Natural killer cell (primary cell): ENCODE data around the gene PLXNA4. TPM values are rescaled to one million over a fixed set of nuclear protein-coding genes. Genes with fewer than 3 reads are reported as not detected.

Experiments used
- ATAC-seq, 3 donors: fragments of 150-1000 bp in 2 of 3; fragments of 200-7000 bp in 1 of 3; cut with Tn5 transposase; 1 replicate in 1 of 3; 2 replicates in 2 of 3; pipeline ENCODE4 v1.10.0; 2021; ENCODE audit warnings: mild to moderate bottlenecking in 2 of 3, moderate library complexity in 2 of 3
- DNase-seq, 2 donors: peaks; one replicate each; pipeline versions ENCODE4 v3.0.0 to v3.0.0-alpha.2; 2013 to 2021; ENCODE audit warnings: mixed read lengths in 1 of 2
- H3K27ac ChIP-seq: one replicate; pipeline ENCODE4 v1.5.1; 2013; ENCODE audit warnings: mild to moderate bottlenecking, low read length
- H3K27me3 ChIP-seq: one replicate; pipeline ENCODE4 v1.6.1; 2013; ENCODE audit warnings: low read length; ENCODE audit not compliant: control insufficient read depth, insufficient read depth
- H3K36me3 ChIP-seq: one replicate; pipeline ENCODE4 v1.6.1; 2013; ENCODE audit warnings: low read length; ENCODE audit not compliant: control insufficient read depth, insufficient read depth
- H3K4me1 ChIP-seq: one replicate; pipeline ENCODE4 v1.6.1; 2013; ENCODE audit warnings: low read length; ENCODE audit not compliant: control insufficient read depth, insufficient read depth
- H3K4me3 ChIP-seq: one replicate; pipeline ENCODE4 v1.5.1; 2013; ENCODE audit warnings: low read length
- H3K9me3 ChIP-seq: one replicate; pipeline ENCODE4 v1.6.1; 2013; ENCODE audit warnings: low read length; ENCODE audit not compliant: control insufficient read depth, insufficient read depth
- H3K27ac Mint-ChIP-seq, 2 donors: one replicate each; pipeline ENCODE4 v1.8.0; 2022; ENCODE audit warnings: mild to moderate bottlenecking in 2 of 2, mixed read lengths in 2 of 2, moderate library complexity in 1 of 2
- H3K27me3 Mint-ChIP-seq, 2 donors: one replicate each; pipeline ENCODE4 v1.8.0; 2022; ENCODE audit warnings: low read depth in 2 of 2, mixed read lengths in 2 of 2
- H3K36me3 Mint-ChIP-seq: one replicate; pipeline ENCODE4 v1.8.0; 2022; ENCODE audit warnings: mixed read lengths
- H3K4me1 Mint-ChIP-seq, 2 donors: one replicate each; pipeline ENCODE4 v1.8.0; 2022; ENCODE audit warnings: mixed read lengths in 2 of 2
- H3K4me3 Mint-ChIP-seq: one replicate; pipeline ENCODE4 v1.8.0; 2022; ENCODE audit warnings: mild to moderate bottlenecking, moderate library complexity, mixed read lengths
- H3K9me3 Mint-ChIP-seq, 2 donors: one replicate each; pipeline ENCODE4 v1.8.0; 2022; ENCODE audit warnings: mixed read lengths in 2 of 2
- CTCF ChIP-seq: fragments of 200-600 bp; IDR thresholded peaks from one replicate; pipeline ENCODE4 v1.8.0; 2022; ENCODE audit warnings: antibody characterized with exemption
- WGBS: methylation state at CpG from one replicate; pipeline ENCODE4 v1.1.7; 2013; ENCODE audit warnings: missing lambda C conversion rate; ENCODE audit not compliant: insufficient coverage; 5-methylcytosine and 5-hydroxymethylcytosine counted together
- intact Hi-C: fragments of 100-400 bp; cut with micrococcal nuclease; formaldehyde crosslinking; loops from one replicate; pipeline ENCODE4 v1.14.2; 2022
- total RNA-seq, 4 donors: library from RNA; stranded (reverse); fragments of 120-200 nt in 1 of 4; gene quantifications; one replicate each; pipeline versions ENCODE4 v1.2.3 to v1.2.4, GENCODE V29; 2013 to 2022

PLXNA4 gene
- total RNA-seq, 3 donors from 2014 or later (not counting 1 experiment from before 2014, with no cell fraction given), result 5.1 to 15.3 (median 10.9) TPM

GRCh38 chr7:132351954-132352499 is 224.2 kb downstream of the PLXNA4 start:
- Histone ChIP-seq H3K4me3 (no peak overlapping the region), H3K4me1 (no peaks in the 10 kb centered on the region), H3K27me3 (peaks cover 5% of the 10 kb centered on the region), H3K9me3 (no peaks in the 10 kb centered on the region), H3K36me3 (no peaks in the 10 kb centered on the region), H3K27ac (no peak overlapping the region)
- Mint-ChIP-seq H3K27ac (no peak overlapping the region), H3K36me3 (no peaks in the 10 kb centered on the region), H3K27me3 (peaks cover 28 to 65% of the 10 kb centered on the region in 2 donors), H3K9me3 (no peaks in the 10 kb centered on the region), H3K4me3 (no peak overlapping the region), H3K4me1 (no peaks in the 10 kb centered on the region)
- TF ChIP-seq CTCF, result no peak
- WGBS, result 76% methylated on average over 11 of the region's 12 CpGs
- ATAC-seq, result no peak
- DNase-seq, result no peak
- intact Hi-C loops, result no loop called here

GRCh38 chr7:132350741-132351140 is 225.5 kb downstream of the PLXNA4 start:
- no peak for TF ChIP-seq CTCF
- H3K4me3 Mint-ChIP-seq, result no peak overlapping the region
- H3K27me3 Mint-ChIP-seq, result peaks cover 24 to 65% of the 10 kb centered on the region in 2 donors
- intact Hi-C loops, result no loop called here
- Histone ChIP-seq H3K36me3 (no peaks in the 10 kb centered on the region), H3K27me3 (peaks cover 5% of the 10 kb centered on the region), H3K4me3 (no peak overlapping the region), H3K4me1 (no peaks in the 10 kb centered on the region), H3K9me3 (no peaks in the 10 kb centered on the region), H3K27ac (no peak overlapping the region)
- H3K9me3 Mint-ChIP-seq, result no peaks in the 10 kb centered on the region
- no peaks in the 10 kb centered on the region for H3K36me3 Mint-ChIP-seq
- H3K27ac Mint-ChIP-seq, result no peak overlapping the region
- DNase-seq (no peak), ATAC-seq (no peak)
- no peaks in the 10 kb centered on the region for H3K4me1 Mint-ChIP-seq

GRCh38 chr7:132349075-132349474 is 227.2 kb downstream of the PLXNA4 start:
- intact Hi-C loops, result no loop called here
- Mint-ChIP-seq H3K36me3 (no peaks in the 10 kb centered on the region), H3K4me1 (no peaks in the 10 kb centered on the region), H3K27me3 (peaks cover 20 to 54% of the 10 kb centered on the region in 2 donors), H3K9me3 (no peaks in the 10 kb centered on the region), H3K4me3 (no peak overlapping the region), H3K27ac (no peak overlapping the region)
- Histone ChIP-seq H3K27ac (no peak overlapping the region), H3K9me3 (no peaks in the 10 kb centered on the region), H3K27me3 (peaks cover 3% of the 10 kb centered on the region), H3K36me3 (no peaks in the 10 kb centered on the region), H3K4me3 (no peak overlapping the region), H3K4me1 (no peaks in the 10 kb centered on the region)
- no peak for DNase-seq
- TF ChIP-seq CTCF, result no peak
- no peak for ATAC-seq
- WGBS, result 56% methylated on average over 1 of the region's 3 CpGs

- H3K9me3 Mint-ChIP-seq, result no peaks in the 10 kb centered on the region
- no peak for ATAC-seq
- Histone ChIP-seq H3K27ac (no peak overlapping the region), H3K4me1 (no peaks in the 10 kb centered on the region), H3K36me3 (no peaks in the 10 kb centered on the region), H3K4me3 (no peak overlapping the region), H3K9me3 (no peaks in the 10 kb centered on the region), H3K27me3 (peaks cover 3% of the 10 kb centered on the region)
- H3K4me3 Mint-ChIP-seq, result no peak overlapping the region
- H3K27ac Mint-ChIP-seq, result no peak overlapping the region
- no peak for TF ChIP-seq CTCF
- no peaks in the 10 kb centered on the region for H3K36me3 Mint-ChIP-seq
- intact Hi-C loops, result no loop called here
- H3K4me1 Mint-ChIP-seq, result no peaks in the 10 kb centered on the region
- peaks cover 20 to 50% of the 10 kb centered on the region in 2 donors for H3K27me3 Mint-ChIP-seq
- 89% methylated on average over 4 of the region's 4 CpGs for WGBS
- DNase-seq, result no peak
Measured at GRCh38 chr7:132348341-132348740, 227.9 kb downstream of the PLXNA4 start.
